Tibial nerve (tissue), 4 donors: ENCODE measurements around the gene ICAM3. TPM values are rescaled to one million over a fixed set of nuclear protein-coding genes. Genes with fewer than 3 reads are reported as not detected.

Source experiments
- DNase-seq, 2 donors: peaks; one replicate each; pipeline ENCODE4 v3.0.0-alpha.2; 2019; ENCODE audit warnings: low spot score in 2 of 2
- H3K27ac ChIP-seq, 4 donors: fragments of 200-600 bp; sonication (generic) in 3 of 4; one replicate each; pipeline ENCODE4 v1.5.1; 2017 to 2019; ENCODE audit warnings: mild to moderate bottlenecking in 1 of 4
- H3K27me3 ChIP-seq, 2 donors: fragments of 200-600 bp; sonication (generic) in 1 of 2; one replicate each; pipeline versions ENCODE4 v1.5.1 to v1.6.0; 2017 to 2019
- H3K36me3 ChIP-seq, 3 donors: fragments of 200-600 bp; sonication (generic); one replicate each; pipeline ENCODE4 v1.5.1; 2018 to 2019
- H3K4me1 ChIP-seq, 4 donors: fragments of 200-600 bp; sonication (generic) in 3 of 4; one replicate each; pipeline ENCODE4 v1.5.1; 2017 to 2019
- H3K4me3 ChIP-seq, 4 donors: fragments of 200-600 bp; sonication (generic) in 3 of 4; one replicate each; pipeline ENCODE4 v1.5.1; 2017 to 2019; ENCODE audit warnings: mild to moderate bottlenecking in 1 of 4, moderate library complexity in 1 of 4
- H3K9me3 ChIP-seq, 4 donors: fragments of 200-600 bp; sonication (generic) in 3 of 4; one replicate each; pipeline ENCODE4 v1.5.1; 2017 to 2019
- CTCF ChIP-seq, 5 experiments: fragments of 200-600 bp in 3 of 5; fragments of 450-650 bp in 2 of 5; sonication (generic) in 3 of 5; IDR thresholded peaks; one replicate each; pipeline ENCODE4 v1.5.1; 2016 to 2019; ENCODE audit warnings: antibody characterized with exemption in 5 of 5, mild to moderate bottlenecking in 3 of 5, moderate library complexity in 2 of 5
- EP300 ChIP-seq, 2 donors: sonication (generic); formaldehyde crosslinking; IDR thresholded peaks; one replicate each; pipeline ENCODE4 v1.6.1; 2017; ENCODE audit warnings: antibody characterized with exemption in 2 of 2, mild to moderate bottlenecking in 1 of 2
- POLR2A ChIP-seq, 2 donors: fragments of 450-650 bp; IDR thresholded peaks; one replicate each; pipeline ENCODE4 v1.6.1; 2017; ENCODE audit warnings: antibody characterized with exemption in 2 of 2, mild to moderate bottlenecking in 2 of 2, moderate library complexity in 2 of 2
- WGBS, 2 donors: methylation state at CpG; one replicate each; pipeline ENCODE4 v1.1.5; 2018; 5-methylcytosine and 5-hydroxymethylcytosine counted together
- total RNA-seq, 4 donors: library from RNA; depleted of rRNA; stranded (reverse); fragments of >200 nt; gene quantifications; one replicate each; pipeline ENCODE4 v1.1.0, GENCODE V29; 2016

Gene ICAM3
- total RNA-seq, 4 donors from 2014 or later: 3.1 to 9.8 (median 3.3) TPM

DNA sequence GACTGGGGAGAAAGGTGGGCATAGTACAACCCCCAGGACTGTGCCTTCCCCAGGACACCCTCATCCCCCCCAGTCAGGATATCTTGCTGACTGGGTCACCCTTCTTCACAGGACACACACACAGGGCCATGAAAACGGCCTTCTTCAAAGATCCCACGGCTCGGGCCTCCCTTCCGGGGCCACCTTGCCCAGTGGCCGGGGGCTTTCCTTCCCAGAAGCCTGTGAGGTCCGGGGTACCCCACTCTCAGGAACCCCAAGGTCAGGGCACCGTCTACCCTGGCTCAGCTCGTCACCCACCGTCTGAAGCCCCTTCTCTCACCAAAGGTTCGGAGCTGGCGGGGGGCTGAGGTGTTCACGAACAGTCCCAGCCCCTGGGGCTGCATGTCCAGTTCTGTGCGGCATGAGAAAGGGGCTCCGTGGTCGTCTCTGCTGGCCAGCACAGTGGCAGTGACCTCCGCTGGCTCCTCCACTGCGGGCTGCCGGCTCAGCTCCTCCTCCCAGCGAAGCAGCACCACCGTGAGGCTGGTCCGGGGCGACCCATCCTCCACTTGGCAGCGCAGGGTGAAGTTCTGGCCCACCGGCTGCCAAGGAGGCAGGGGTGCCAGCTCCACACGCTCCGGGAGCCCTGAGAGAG is 4.0 kb downstream of the ICAM3 start:
- WGBS, 2 donors: 55 to 69% methylated on average over 22 to 23 of the region's 26 CpGs
- Histone ChIP-seq H3K36me3 (peaks cover 0 to 4% (median 0%) of the 10 kb centered on the region in 3 donors), H3K27ac (peak overlapping the region in 3 of 4 donors; percentile 70 to 97 (median 92)), H3K27me3 (no peaks in the 10 kb centered on the region), H3K4me3 (peak overlapping the region in 1 of 4 donors; percentile 92), H3K4me1 (peaks cover 0 to 32% (median 13%) of the 10 kb centered on the region in 4 donors), H3K9me3 (no peaks in the 10 kb centered on the region)
- no peak for DNase-seq
- no peak for TF ChIP-seq EP300 (IDR thresholded peaks at IDR 0.05)
- TF ChIP-seq POLR2A (IDR thresholded peaks at IDR 0.05): no peak
- no peak for TF ChIP-seq CTCF (IDR thresholded peaks at IDR 0.05)

DNA sequence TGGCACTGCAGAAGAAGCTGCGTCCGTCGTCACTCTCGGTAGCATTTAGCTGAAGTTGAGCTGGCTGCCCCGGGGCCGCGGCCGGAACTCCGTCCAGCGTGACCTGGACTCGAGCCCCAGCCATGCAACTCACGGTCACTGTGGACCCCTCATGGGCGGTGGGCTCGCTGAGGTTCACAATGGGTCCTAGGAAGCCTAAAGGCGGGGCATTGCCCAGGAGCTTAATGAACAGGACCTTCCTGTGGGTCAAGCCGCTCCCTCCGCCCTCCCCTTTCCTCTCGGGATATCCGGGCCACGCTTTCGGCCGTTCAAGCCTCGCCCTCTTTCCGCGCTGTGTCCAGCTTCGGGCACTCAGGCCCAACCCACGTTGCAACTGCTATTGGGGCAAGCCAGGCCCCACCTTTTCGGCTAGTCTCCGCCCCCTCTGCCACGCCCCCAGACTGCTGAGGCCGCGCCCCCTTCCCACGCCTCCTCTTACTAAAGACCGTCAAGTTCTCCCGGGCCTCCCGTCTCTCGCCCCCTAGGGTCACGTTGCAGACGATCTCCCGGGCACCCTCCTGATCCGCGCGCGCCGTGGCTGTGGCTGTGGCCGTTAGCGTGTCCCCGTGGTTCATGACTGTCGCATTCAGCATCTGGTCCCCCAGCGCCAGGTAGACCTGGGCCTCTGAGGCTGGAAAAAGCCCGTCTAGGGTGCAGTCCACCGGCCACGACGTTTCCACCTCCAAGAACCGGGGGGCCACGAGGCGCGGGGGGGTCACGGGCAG is 4.7 kb downstream of the ICAM3 start:
- WGBS, 2 donors: 14 to 37% methylated on average over 34 to 57 of the region's 59 CpGs

DNA sequence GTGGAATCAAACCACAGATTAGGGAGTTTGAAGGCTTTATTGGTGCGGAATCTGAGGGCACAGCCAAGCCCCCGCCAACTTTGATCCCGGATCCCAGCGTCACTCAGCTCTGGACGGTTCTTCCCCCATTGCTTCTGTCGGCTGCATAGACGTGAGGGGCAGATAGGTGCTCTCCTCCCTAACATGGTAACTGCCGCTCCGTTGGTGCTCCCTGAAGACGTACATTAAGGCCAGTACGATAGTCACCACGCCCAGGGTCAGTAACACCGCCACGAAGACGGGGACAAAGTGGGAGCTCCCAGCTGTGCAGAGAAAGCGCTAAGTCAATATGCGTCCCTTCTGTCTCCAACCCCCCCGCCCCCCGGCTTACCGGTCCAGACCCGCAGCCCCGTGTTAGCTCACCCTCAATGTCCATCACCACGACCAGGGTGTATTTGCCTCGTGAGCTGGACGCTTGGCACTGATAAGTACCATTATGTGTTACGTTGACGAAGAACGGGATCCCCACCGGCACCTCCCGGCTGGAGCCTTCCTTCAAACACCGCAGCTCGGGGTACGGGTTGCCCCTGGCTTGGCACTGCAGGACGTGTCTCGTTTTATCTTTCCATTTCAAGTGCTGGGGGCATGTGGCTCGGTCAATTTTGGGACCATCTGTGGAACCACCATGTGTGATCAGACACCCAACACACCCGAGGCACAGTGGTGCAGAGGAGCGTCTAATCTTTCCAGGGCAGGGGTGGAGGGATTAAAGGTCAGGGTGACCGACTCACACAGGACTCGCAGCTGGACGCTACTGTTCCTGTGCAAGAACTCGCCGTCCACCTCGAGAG is 5.5 kb downstream of the ICAM3 start:
- 11 to 12% methylated on average over 42 of the region's 44 CpGs for WGBS, 2 donors
- no peak for TF ChIP-seq POLR2A (IDR thresholded peaks at IDR 0.05)
- no peak for TF ChIP-seq CTCF (IDR thresholded peaks at IDR 0.05)
- TF ChIP-seq EP300 (IDR thresholded peaks at IDR 0.05): no peak
- H3K27ac ChIP-seq: peak overlapping the region; percentile 80 to 99 (median 94)

More for the DNA sequence above, 4.7 kb downstream of the ICAM3 start:
- Histone ChIP-seq H3K4me3 (peak overlapping the region; percentile 69 to 92 (median 91)), H3K27ac (peak overlapping the region in 3 of 4 donors; percentile 92 to 99 (median 97)), H3K36me3 (peaks cover 0 to 11% (median 0%) of the 10 kb centered on the region in 3 donors), H3K4me1 (peaks cover 0 to 32% (median 13%) of the 10 kb centered on the region in 4 donors), H3K27me3 (no peaks in the 10 kb centered on the region), H3K9me3 (no peaks in the 10 kb centered on the region)
- TF ChIP-seq EP300 (IDR thresholded peaks at IDR 0.05) (peak; percentile 72 to 87), CTCF (IDR thresholded peaks at IDR 0.05) (no peak), POLR2A (IDR thresholded peaks at IDR 0.05) (peak in 1 of 2 donors; percentile 77)
- peak; percentile 92 to 95 for DNase-seq

GRCh38 chr19:10332965-10333757 is 6.3 kb downstream of the ICAM3 start, which contains the start of gene RAVER1:
Gene RAVER1, minus strand, starts transcription at chr19:10333529. Its CDS starts 22 bp downstream, at chr19:10333507.
- Histone ChIP-seq H3K9me3 (no peaks in the 10 kb centered on the region), H3K27me3 (no peaks in the 10 kb centered on the region), H3K4me1 (peaks cover 0 to 32% (median 13%) of the 10 kb centered on the region in 4 donors), H3K36me3 (peaks cover 3 to 28% (median 8%) of the 10 kb centered on the region in 3 donors), H3K4me3 (peak within 1 kb of the TSS; percentile 69 to 92 (median 91)), H3K27ac (peak within 1 kb of the TSS; percentile 80 to 99 (median 94))
- WGBS, 2 donors: 1% methylated on average over 32 to 69 of the region's 82 CpGs
- peak; percentile 58 to 77 for TF ChIP-seq POLR2A (IDR thresholded peaks at IDR 0.05)
- peak; percentile 68 to 91 for TF ChIP-seq EP300 (IDR thresholded peaks at IDR 0.05)
- TF ChIP-seq CTCF (IDR thresholded peaks at IDR 0.05): peak in 2 of 5 experiments; percentile 17 to 33
- peak; percentile 94 to 95 for DNase-seq

More for the DNA sequence above, 5.5 kb downstream of the ICAM3 start:
- Histone ChIP-seq H3K36me3 (peaks cover under 1 to 19% (median 3%) of the 10 kb centered on the region in 3 donors), H3K27me3 (no peaks in the 10 kb centered on the region), H3K9me3 (no peaks in the 10 kb centered on the region), H3K4me1 (peaks cover 0 to 32% (median 13%) of the 10 kb centered on the region in 4 donors), H3K4me3 (peak overlapping the region; percentile 69 to 92 (median 91))
- DNase-seq: no peak
